NCI-H82 treated with DMSO at 0.1 percent for 48 hours (cell line): Measurements from ENCODE around the gene IGF1.

Experiments used
- DNase-seq: peaks from one replicate; lab custom pipeline; 2025; ENCODE audit not compliant: unreplicated experiment; lab: John Stamatoyannopoulos, UW

IGF1 gene

GRCh38 chr12:102497743-102498142 lies 17.4 kb upstream of the IGF1 start:
- no peak for DNase-seq

DNA sequence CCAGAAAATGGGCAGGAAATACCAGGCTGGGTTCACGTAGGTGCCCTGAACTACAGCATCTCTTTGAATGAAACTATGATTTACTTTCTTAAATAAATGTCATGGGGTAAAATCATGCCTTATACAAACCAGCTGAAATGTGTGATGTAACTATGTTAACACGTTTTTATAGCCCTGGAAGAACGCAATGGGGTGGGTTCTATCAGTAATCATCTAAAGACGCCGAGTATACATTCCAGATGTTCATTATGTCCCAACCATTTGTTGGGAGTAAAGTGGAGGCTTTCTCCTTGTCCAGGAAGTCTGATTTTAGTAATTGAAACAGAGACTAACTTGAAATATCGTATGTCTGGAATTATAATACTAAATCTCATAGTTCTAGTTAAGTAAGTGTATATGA lies 16.2 kb upstream of the IGF1 start:
- DNase-seq = no peak

DNA sequence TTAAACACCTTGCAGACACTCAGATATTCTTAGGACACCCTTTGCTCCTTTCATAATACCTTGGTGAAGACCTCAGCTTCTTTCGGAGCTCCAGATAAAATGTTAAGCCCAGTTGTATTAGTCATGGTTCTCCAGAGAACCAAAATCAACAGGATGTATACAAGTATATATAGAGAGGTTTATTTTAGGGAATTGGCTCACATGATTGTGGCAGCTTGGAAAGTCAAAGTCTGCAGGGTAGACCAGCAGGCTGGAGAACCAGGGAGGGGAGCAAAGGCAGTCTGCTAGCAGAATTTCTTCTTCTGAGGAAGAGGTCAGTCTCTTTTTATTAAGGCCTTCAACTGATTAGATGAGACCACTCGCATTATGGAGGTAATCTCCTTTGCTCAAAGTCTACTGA lies 6.9 kb upstream of the IGF1 start:
- DNase-seq = no peak

DNA sequence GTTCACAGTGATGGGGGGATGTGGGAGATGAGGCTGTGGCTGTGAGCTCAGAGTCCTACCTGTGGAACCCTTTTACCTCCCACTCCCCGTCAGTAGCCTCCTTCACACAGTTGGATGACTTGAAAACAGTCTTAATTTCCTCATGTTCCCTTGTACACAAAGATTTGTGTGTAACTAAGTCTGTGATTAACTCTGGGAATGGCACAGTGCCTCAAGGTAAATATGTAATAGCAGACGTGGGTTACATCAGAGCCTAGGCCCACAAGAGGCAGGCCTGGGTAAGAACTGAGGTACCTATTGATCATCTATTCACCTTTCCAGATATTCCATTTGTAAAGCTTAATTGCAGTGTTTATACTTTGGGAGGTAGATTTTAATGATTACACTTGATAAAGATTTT lies 5.8 kb upstream of the IGF1 start:
- no peak for DNase-seq

GRCh38 chr12:102484428-102484958 lies 4.1 kb upstream of the IGF1 start:
- peak; percentile 37 for DNase-seq

GRCh38 chr12:102484017-102484416 lies 3.7 kb upstream of the IGF1 start:
- no peak for DNase-seq

GRCh38 chr12:102483466-102483865 lies 3.1 kb upstream of the IGF1 start:
- no peak for DNase-seq

DNA sequence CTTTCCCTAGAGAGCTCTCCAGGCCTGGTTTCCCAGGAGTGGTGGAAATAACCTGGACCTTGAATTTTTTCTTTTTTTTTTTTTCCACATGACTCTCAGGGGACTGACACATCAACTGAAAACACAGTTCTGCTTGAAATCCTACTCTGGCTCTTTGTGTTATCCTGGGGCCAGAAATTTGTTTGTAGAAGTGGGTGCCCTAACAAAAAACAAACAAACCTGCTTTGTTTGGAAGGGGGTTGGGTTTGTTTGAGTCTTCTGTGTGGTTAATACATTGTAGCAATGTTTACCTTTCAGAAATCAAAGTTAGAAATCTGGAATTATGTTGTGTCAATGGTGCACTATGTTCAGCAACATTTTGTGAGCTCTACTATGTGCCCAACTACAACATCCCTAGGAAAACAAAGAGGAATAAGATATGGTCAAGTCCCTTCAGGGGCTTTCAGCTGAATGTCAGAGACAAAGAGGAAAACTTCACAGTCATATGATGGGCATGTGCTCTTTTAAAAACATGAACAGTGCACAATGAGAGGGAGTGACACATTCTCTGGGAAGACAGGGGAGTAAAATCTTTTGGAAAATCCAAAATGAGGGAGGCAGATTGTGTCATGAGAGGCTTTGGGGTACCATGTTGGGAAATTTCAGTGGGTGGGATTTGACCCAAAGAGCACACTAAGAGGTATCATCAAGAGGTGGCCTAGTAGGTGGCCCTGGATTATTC lies 1.5 kb upstream of the IGF1 start:
- DNase-seq = no peak

GRCh38 chr12:102479939-102480338 lies 424 bp downstream of the IGF1 start:
- no peak for DNase-seq

DNA sequence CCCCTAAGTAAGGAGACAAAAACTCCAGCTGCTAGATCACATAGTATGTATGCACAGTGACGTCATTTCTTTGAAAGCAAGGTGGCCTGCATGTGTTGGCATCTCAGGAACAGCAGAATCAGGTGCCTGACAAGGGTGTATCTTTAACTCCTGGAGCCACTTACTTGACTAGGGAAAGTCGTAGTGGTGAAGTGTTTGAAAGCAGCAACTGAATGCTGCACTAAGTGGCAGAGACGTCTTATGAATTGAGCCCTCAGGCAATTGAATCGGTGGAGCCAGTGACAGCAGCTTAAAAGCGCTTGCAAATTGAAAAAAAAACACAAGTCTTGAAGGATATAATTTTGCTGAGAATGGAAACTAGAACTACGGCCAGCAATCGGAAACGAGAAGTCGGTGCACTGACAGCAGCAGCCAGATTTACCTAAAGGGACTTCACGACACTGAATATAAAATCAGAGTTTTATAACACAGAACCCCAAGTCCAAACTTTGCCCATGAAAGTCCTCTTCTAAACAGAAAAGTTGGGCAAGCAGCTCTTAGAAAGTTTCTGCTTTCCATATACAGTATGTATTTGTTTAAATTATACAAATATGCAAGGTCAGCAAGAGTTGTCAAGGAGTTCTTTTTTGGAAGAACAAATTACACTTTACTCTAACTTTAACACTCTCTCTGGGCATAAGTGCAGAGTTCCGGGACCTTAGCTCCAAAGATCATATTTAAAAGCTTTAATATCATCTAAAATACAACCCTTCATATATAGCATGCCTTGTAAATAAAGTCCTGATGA lies 1.1 kb downstream of the IGF1 start:
- DNase-seq = no peak

- no peak for DNase-seq
These were observed 1.8 kb downstream of the IGF1 start for GRCh38 chr12:102478405-102479098.

GRCh38 chr12:102475355-102475754 lies 5.0 kb downstream of the IGF1 start:
- DNase-seq = no peak

DNA sequence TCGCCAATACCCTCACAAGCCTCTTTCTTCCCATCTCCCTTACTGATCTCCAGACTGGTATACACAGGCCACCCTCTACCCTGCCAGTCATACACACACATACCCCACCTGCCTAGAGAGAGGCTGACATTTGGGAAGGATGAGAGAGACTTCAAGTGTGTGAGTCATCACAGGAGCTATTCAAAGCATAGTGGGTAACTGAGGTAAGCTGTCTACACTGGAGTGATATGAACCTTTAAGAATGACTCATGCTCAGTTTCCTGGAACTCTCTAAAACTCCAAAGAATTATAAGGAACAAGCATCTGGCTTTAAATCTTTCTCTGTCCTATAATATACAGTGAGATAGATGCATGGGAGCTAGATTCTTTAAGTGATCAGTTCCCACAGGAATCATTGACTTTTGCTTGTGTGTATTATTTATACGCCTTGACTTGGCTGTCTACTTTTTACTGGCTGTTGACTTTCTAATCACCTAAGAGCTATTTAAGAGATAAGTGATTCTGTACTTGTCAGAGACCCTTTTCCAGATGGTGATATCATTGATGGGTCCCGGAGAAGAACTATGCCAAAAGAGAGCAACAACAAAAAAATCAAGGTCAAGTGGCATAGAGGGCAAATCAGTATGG lies 5.8 kb downstream of the IGF1 start:
- no peak for DNase-seq

DNA sequence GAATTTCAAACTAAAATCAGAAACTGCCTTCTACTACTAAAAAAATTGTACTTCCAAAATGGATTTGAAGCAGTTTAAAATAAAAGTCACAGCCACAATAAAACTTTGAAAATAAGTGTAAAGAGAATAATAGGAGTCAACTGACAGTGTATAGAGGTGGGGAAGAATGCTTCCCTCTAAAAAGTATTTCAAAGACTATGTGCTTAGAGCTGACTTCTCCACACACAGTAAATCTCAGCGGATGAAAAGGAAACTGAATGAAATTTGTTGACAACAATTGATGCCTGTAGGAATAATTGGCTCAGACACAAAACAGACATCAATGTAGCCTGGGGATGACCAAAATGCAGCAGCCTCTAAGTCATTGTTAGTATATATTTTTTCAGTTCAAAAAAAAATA lies 7.9 kb downstream of the IGF1 start:
- no peak for DNase-seq

DNA sequence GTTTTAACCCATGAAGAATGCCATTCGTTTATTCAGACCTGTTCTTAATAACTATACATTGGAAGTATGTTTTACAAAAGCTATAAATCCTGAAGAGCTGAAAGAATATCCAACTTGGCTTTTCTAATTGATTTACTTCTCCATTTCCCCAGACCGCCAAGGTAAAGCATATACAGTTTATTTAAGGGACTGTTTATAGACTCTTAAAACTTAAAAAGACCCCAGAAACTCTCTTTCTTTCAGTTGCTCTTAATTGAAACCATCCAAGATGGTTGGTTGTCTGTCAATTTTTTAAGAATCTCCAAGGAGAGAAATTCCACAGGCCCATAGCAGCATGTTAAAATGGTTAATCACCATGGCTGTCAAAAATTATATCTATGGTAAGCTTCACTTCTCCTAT lies 8.8 kb downstream of the IGF1 start:
- DNase-seq = no peak

DNA sequence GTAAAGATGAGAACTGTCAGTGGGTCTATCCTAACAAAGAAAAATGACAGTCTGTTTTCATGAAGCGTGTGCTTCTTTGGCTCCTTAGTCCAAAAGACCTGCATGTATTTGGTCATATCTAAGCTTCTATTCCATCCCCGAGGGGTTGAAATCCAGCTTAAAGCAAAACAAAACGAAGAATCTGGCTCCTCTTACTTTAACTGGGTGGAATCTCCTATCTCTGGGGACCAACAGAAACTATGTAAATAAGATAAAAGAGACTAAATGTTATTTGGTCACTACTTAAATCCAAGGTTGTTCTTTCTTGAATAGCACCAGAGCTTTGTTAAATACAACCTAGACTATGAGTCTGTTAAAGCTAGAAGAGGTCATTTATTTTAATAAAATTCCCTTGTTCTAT lies 9.4 kb downstream of the IGF1 start:
- DNase-seq = no peak

- no peak for DNase-seq
These were observed 12.0 kb downstream of the IGF1 start for GRCh38 chr12:102468261-102468915.

DNA sequence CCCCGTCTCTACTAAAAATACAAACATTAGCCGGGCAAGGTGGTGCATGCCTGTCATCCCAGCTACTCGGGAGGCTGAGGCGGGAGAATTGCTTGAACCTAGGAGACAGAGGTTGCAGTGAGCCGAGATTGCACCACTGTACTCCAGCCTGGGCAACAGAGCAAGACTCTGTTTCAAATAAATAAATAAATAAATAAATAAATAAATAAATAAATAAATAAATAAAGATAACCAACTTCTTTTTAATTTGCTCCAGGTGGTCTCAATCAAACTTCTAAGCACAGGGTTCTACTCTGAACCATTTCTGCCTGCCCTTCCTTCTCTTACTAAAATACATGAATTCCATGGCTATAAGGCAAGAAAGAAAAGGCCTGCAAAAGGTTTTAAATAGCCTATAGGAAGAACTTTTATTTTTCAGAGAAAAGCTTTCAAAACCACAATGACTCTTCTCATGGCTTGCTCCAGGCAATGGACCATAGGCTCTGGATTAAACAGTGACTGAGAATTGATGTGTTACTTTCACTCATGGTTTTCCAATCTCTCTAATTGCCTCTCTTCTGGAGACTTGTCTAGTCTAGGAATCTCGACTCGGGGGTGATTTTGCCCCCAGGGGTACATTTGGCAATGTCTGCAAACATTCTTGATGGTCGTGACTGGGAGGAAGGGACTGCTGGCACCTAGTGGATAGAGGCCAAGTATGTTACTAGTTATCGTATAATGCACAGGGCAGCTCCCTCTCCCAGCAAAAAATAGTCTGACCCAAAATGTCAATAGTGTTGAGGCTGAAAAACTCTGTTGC lies 14.4 kb downstream of the IGF1 start:
- DNase-seq = no peak

GRCh38 chr12:102463659-102464249 lies 16.6 kb downstream of the IGF1 start:
- DNase-seq = no peak
